Measurements from ENCODE around the gene TMC6. TPM values are rescaled to one million over a fixed set of nuclear protein-coding genes. Genes with fewer than 3 reads are reported as not detected.
A peak's percentile ranks its signal among the peaks of the same experiment; 100 is the strongest.

The TMC6 gene
- total and polyA plus RNA-seq, 2 of the 13 experiments (the other 11 are each of a cell fraction or from before 2014, with no cell fraction given), result 48.4 to 99.1 TPM

- no peak for TF ChIP-seq ZNF17 (CRISPR knock-in tag; IDR thresholded peaks at IDR 0.05)
- TF ChIP-seq RELA (CRISPR knock-in tag; IDR thresholded peaks at IDR 0.05), result peak; percentile 79; the same call in 1 of the 2 replicates
- peak; percentile 86 for TF ChIP-seq TAF1 (CRISPR knock-in tag; IDR thresholded peaks at IDR 0.05)
- no peak for TF ChIP-seq BCLAF1 (IDR thresholded peaks at IDR 0.05)
- peak; percentile 93 for TF ChIP-seq MIXL1 (CRISPR knock-in tag; IDR thresholded peaks at IDR 0.05)
- peak; percentile 76; the same call in 1 of the 2 replicates for TF ChIP-seq CBX5 (CRISPR knock-in tag; IDR thresholded peaks at IDR 0.05; ENCODE audit: borderline replicate concordance)
- TF ChIP-seq EP300 (IDR thresholded peaks at IDR 0.05; ENCODE audit: low read depth in 2 of 2, low read length in 2 of 2), result peak; percentile 24 to 82; a peak in 3 of 4 replicates
- peak; percentile 75; the same call in 1 of the 2 replicates for TF ChIP-seq EP300 (CRISPR knock-in tag; IDR thresholded peaks at IDR 0.05; ENCODE audit: borderline replicate concordance)
- TF ChIP-seq ZKSCAN5 (CRISPR knock-in tag; IDR thresholded peaks at IDR 0.05), result no peak
- peak; percentile 89; the same call in 1 of the 2 replicates for TF ChIP-seq ZNF784 (CRISPR knock-in tag; IDR thresholded peaks at IDR 0.05; ENCODE audit: borderline replicate concordance)
- TF ChIP-seq HBP1 (CRISPR knock-in tag; IDR thresholded peaks at IDR 0.05; ENCODE audit: low read depth), result no peak
- no peak for TF ChIP-seq ZNF20 (CRISPR knock-in tag; IDR thresholded peaks at IDR 0.05)
- TF ChIP-seq ZNF350 (CRISPR knock-in tag; IDR thresholded peaks at IDR 0.05; ENCODE audit: borderline replicate concordance, low read depth), result peak; percentile 27; the same call in 1 of the 2 replicates
- TF ChIP-seq ZBTB14 (CRISPR knock-in tag; IDR thresholded peaks at IDR 0.05), result no peak
- TF ChIP-seq CREBL2 (CRISPR knock-in tag; IDR thresholded peaks at IDR 0.05; ENCODE audit: borderline replicate concordance), result no peak
- TF ChIP-seq ZNF10 (CRISPR knock-in tag; IDR thresholded peaks at IDR 0.05; ENCODE audit: borderline replicate concordance, low read depth), result no peak
- TF ChIP-seq SPEN (CRISPR knock-in tag; IDR thresholded peaks at IDR 0.05; ENCODE audit: low read depth), result peak; percentile 35
- TF ChIP-seq ZNF678 (CRISPR knock-in tag; IDR thresholded peaks at IDR 0.05), result peak; percentile 87
- TF ChIP-seq KLF15 (CRISPR knock-in tag; IDR thresholded peaks at IDR 0.05; ENCODE audit: borderline replicate concordance), result no peak; the same call in 1 of the 2 replicates
- no peak for TF ChIP-seq ZSCAN12 (CRISPR knock-in tag; IDR thresholded peaks at IDR 0.05)
- TF ChIP-seq ZNF18 (CRISPR knock-in tag; IDR thresholded peaks at IDR 0.05; ENCODE audit: insufficient replicate concordance), result no peak
- TF ChIP-seq POLR2AphosphoS2 (IDR thresholded peaks at IDR 0.05; ENCODE audit: low read depth, low read length), result no peak
Measured at GRCh38 chr17:78127239-78127887, 1.2 kb downstream of the TMC6 start (continued).

All from HepG2 (cell line).